ENCODE results near the gene TTC28.

GRCh38 chr22:28246397-28246796 is 433.2 kb downstream of the TTC28 start:
- no peak for TF ChIP-seq CTCF (IDR thresholded peaks at IDR 0.05)
- TF ChIP-seq POLR2A (IDR thresholded peaks at IDR 0.05): no peak
